Calu3 (cell line): ENCODE data around the gene CES5A. TPM values are rescaled to one million over a fixed set of nuclear protein-coding genes. Genes with fewer than 3 reads are reported as not detected.

Source experiments
- BruUV-seq: library from RNA; stranded (reverse); fragments of 400-500 nt; replicated peaks from 2 replicates; lab custom pipeline; 2021; lab: Mats Ljungman, UMichigan
- CTCF ChIA-PET: fragments of 300-600 bp; sonication (Branson Sonifier 250); formaldehyde crosslinking; loops from one replicate; lab custom pipeline; 2022; ENCODE audit warnings: antibody characterized with exemption; lab: Charles Lee
- DNase-seq: peaks from one replicate; pipeline ENCODE4 v3.0.0; 2022
- H3K27ac Mint-ChIP-seq: one replicate; pipeline ENCODE4 v1.8.0; 2022; ENCODE audit warnings: mixed read lengths; ENCODE audit not compliant: unreplicated experiment
- H3K27me3 Mint-ChIP-seq: one replicate; pipeline ENCODE4 v1.8.0; 2022; ENCODE audit warnings: mixed read lengths; ENCODE audit not compliant: unreplicated experiment
- H3K36me3 Mint-ChIP-seq: one replicate; pipeline ENCODE4 v1.8.0; 2022; ENCODE audit warnings: mild to moderate bottlenecking, moderate library complexity, mixed read lengths; ENCODE audit not compliant: insufficient read depth, unreplicated experiment
- H3K4me1 Mint-ChIP-seq: one replicate; pipeline ENCODE4 v1.8.0; 2022; ENCODE audit warnings: mild to moderate bottlenecking, low read depth, mixed read lengths; ENCODE audit not compliant: unreplicated experiment
- H3K4me3 Mint-ChIP-seq: one replicate; pipeline ENCODE4 v1.8.0; 2022; ENCODE audit warnings: mild to moderate bottlenecking, low read depth, moderate library complexity, mixed read lengths; ENCODE audit not compliant: unreplicated experiment
- H3K9me3 Mint-ChIP-seq: one replicate; pipeline ENCODE4 v1.8.0; 2022; ENCODE audit warnings: low read depth, mixed read lengths; ENCODE audit not compliant: unreplicated experiment
- intact Hi-C: fragments of 100-400 bp; cut with micrococcal nuclease; formaldehyde crosslinking; loops from one replicate; pipeline ENCODE4 v1.10.0; 2022; ENCODE audit not compliant: unreplicated experiment
- total RNA-seq: library from RNA; stranded (reverse); gene quantifications from 2 replicates; pipeline ENCODE4 v1.2.3, GENCODE V29; 2022
- TF ChIP-seq, protein P1 (sequence below): fragments of 200-600 bp; IDR thresholded peaks from one replicate; pipeline ENCODE4 v1.8.0; 2022; ENCODE audit warnings: antibody characterized with exemption; ENCODE audit not compliant: unreplicated experiment

Gene CES5A
- total RNA-seq, 1 experiment from 2014 or later: not detected

DNA sequence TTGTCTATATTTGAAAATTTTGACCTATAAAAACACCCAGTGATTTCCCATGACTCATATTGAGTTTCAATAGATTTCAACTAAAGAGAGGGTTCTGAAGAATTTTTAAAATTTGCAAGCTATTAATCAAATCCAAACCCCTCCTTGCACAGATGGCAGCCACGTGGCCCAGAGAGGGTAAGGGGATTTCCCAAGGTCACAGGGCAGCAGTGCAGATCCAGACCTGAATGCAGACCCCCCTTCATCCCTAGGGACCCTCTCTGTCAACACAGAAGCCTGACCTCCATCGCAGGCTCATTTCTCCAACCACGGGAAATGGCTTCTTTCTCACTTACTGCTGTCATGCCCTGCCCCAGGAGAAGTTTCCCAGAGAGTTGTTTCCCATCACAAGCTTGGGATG is 24.7 kb upstream of the CES5A start:
- Mint-ChIP-seq H3K9me3 (peaks cover 8% of the 10 kb centered on the region), H3K27me3 (peaks cover 27% of the 10 kb centered on the region), H3K4me3 (no peak overlapping the region), H3K4me1 (no peaks in the 10 kb centered on the region), H3K36me3 (no peaks in the 10 kb centered on the region), H3K27ac (no peak overlapping the region)
- CTCF ChIA-PET: no interaction called here
- TF ChIP-seq, protein P1, sequence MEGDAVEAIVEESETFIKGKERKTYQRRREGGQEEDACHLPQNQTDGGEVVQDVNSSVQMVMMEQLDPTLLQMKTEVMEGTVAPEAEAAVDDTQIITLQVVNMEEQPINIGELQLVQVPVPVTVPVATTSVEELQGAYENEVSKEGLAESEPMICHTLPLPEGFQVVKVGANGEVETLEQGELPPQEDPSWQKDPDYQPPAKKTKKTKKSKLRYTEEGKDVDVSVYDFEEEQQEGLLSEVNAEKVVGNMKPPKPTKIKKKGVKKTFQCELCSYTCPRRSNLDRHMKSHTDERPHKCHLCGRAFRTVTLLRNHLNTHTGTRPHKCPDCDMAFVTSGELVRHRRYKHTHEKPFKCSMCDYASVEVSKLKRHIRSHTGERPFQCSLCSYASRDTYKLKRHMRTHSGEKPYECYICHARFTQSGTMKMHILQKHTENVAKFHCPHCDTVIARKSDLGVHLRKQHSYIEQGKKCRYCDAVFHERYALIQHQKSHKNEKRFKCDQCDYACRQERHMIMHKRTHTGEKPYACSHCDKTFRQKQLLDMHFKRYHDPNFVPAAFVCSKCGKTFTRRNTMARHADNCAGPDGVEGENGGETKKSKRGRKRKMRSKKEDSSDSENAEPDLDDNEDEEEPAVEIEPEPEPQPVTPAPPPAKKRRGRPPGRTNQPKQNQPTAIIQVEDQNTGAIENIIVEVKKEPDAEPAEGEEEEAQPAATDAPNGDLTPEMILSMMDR: no peak
- intact Hi-C loops: no loop called here
- no peak for DNase-seq
- BruUV-seq: no TSS peak

DNA sequence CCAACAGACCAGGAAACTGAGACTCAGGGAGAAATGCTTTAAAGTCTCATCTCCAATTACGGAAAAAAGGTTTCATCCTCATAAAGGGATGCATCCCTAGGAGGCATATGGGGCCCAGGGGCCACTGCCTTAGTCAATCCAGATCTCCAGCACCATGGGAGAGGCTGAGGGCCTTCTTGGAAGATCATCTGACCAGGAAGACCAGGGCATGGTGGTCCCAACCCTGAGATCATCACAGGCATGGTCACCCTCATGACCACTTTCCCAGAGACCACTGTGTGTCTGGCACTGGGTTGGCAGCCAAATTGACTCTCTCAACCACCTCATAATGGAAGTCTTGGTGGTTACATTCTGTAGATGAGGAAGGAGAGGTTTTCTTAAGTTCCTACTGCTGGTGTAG is 23.4 kb upstream of the CES5A start:
- Mint-ChIP-seq H3K27ac (no peak overlapping the region), H3K9me3 (peaks cover 4% of the 10 kb centered on the region), H3K4me1 (no peaks in the 10 kb centered on the region), H3K27me3 (peaks cover 18% of the 10 kb centered on the region), H3K36me3 (no peaks in the 10 kb centered on the region), H3K4me3 (no peak overlapping the region)
- TF ChIP-seq, protein P1: no peak
- DNase-seq: no peak
- BruUV-seq: no TSS peak
- intact Hi-C loops: no loop called here
- CTCF ChIA-PET: interaction anchor here (0.7 kb wide), 1 partner anchor 662 kb away, joined by 3 read pairs; no protein-coding TSS in a partner anchor

DNA sequence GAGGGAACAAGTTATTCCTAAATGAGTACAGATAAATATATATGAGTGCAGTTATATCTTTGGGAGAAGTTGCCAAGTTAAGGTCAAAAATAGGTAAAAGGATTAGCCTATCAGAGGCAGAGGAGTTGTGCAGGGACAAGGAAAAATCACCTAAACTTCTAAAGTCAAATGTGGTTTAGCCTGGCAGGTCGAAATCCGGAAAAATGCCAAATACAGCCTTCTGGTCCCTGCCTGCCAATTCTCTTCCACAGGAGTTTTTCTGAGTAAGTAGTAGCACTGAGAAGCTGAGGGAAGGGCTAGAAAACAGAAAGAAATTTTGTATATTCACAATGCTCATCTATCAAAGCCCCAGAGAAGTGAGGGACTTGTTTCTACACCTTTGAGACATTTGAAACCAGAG is 17.6 kb upstream of the CES5A start:
- H3K27me3 Mint-ChIP-seq: peaks cover 4% of the 10 kb centered on the region
- peaks cover 7% of the 10 kb centered on the region for H3K9me3 Mint-ChIP-seq
- BruUV-seq: no TSS peak
- no peak overlapping the region for H3K4me3 Mint-ChIP-seq
- intact Hi-C loops: no loop called here
- TF ChIP-seq, protein P1: no peak
- H3K36me3 Mint-ChIP-seq: no peaks in the 10 kb centered on the region
- no peaks in the 10 kb centered on the region for H3K4me1 Mint-ChIP-seq
- CTCF ChIA-PET: no interaction called here
- no peak overlapping the region for H3K27ac Mint-ChIP-seq
- DNase-seq: no peak

DNA sequence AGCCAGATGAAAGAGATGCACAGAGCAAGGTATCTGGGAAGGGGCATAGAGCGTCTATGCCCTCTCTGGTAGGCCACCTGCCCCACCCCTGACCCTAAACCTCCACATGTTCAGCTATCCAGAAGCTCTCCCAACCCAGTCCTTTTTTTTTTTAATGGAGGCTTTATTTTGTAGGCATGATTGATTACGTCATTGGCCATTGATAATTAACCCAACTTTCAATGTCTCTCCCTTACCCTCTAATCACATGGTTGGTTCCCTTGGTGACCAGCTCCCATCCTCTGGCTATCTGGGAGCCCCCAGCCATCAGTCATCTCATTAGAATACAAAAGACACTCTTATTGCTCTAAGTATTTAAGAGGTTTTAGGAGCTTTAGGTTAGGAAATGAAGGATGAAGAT is 14.3 kb upstream of the CES5A start:
- peaks cover 4% of the 10 kb centered on the region for H3K9me3 Mint-ChIP-seq
- TF ChIP-seq, protein P1: no peak
- no peaks in the 10 kb centered on the region for H3K36me3 Mint-ChIP-seq
- no peak for DNase-seq
- H3K4me3 Mint-ChIP-seq: no peak overlapping the region
- H3K27ac Mint-ChIP-seq: no peak overlapping the region
- peaks cover 29% of the 10 kb centered on the region for H3K27me3 Mint-ChIP-seq
- intact Hi-C loops: no loop called here
- no TSS peak for BruUV-seq
- no peaks in the 10 kb centered on the region for H3K4me1 Mint-ChIP-seq
- CTCF ChIA-PET: no interaction called here
